K562 (cell line): ENCODE data around the gene KLK1. TPM values are rescaled to one million over a fixed set of nuclear protein-coding genes. Genes with fewer than 3 reads are reported as not detected.

ENCODE experiments used
- BHLHE40 ChIP-seq: IDR thresholded peaks from 2 replicates; pipeline ENCODE4 v1.6.1; 2011; ENCODE audit warnings: low read length, improper control_type of control experiment
- HDAC3 ChIP-seq: fragments of 450-650 bp; IDR thresholded peaks from 2 replicates; pipeline ENCODE4 v1.6.1; 2018; ENCODE audit warnings: borderline replicate concordance, mild to moderate bottlenecking, moderate library complexity; ENCODE audit not compliant: partially characterized antibody
- NFIX ChIP-seq: fragments of 250-450 bp; sonication (Bioruptor Pico); IDR thresholded peaks from 2 replicates; pipeline ENCODE4 v1.4.0; 2020; ENCODE audit warnings: low read depth, mild to moderate bottlenecking, moderate library complexity
- PCBP2 ChIP-seq: fragments of 200-400 bp; formaldehyde crosslinking; IDR thresholded peaks from 2 replicates; pipeline ENCODE4 v1.6.1; 2018; ENCODE audit warnings: low read length, low read depth, mild to moderate bottlenecking, moderate library complexity; ENCODE audit not compliant: poor library complexity, severe bottlenecking
- SIN3A ChIP-seq, 2 experiments: fragments of 150-350 bp in 1 of 2; IDR thresholded peaks; 2 replicates each; pipeline ENCODE4 v1.6.1; 2011 to 2016; ENCODE audit warnings: borderline replicate concordance in 2 of 2, low read depth in 2 of 2, low read length in 2 of 2, mild to moderate bottlenecking in 2 of 2, moderate library complexity in 2 of 2; ENCODE audit not compliant: control insufficient read depth in 1 of 2
- SUPT5H ChIP-seq: fragments of 450-650 bp; IDR thresholded peaks from 2 replicates; pipeline ENCODE4 v1.6.1; 2016
- TEAD4 ChIP-seq, 2 experiments: sonication (generic) in 1 of 2; formaldehyde crosslinking in 1 of 2; IDR thresholded peaks; 2 replicates each; pipeline versions ENCODE4 v1.6.1 to v1.8.0; 2012 to 2022; ENCODE audit warnings: borderline replicate concordance in 1 of 2, inconsistent platforms in 1 of 2, low read length in 1 of 2, mild to moderate bottlenecking in 1 of 2, missing genetic modification reagents in 1 of 2
- ZNF311 ChIP-seq: fragments of 250-450 bp; sonication (Bioruptor Pico); IDR thresholded peaks from 2 replicates; pipeline ENCODE4 v1.4.0; 2020; ENCODE audit warnings: mild to moderate bottlenecking, moderate library complexity
- ZNF76 ChIP-seq: fragments of 250-450 bp; sonication (Bioruptor Pico); IDR thresholded peaks from 2 replicates; pipeline ENCODE4 v1.4.0; 2020; ENCODE audit warnings: mild to moderate bottlenecking, moderate library complexity, borderline replicate concordance
- polyA plus RNA-seq, 8 experiments: library from polyadenylated mRNA; depleted of rRNA in 4 of 8; stranded (reverse) in 5 of 8; unstranded in 3 of 8; fragments of >200 nt; fragmentation: Nextera tagmentation in 2 of 8; fragmentation: Illumina TruSeq in 1 of 8; extraction: Ambion mirVana in 2 of 8; extraction: Trizol in 1 of 8; gene quantifications; 2 replicates each; pipeline versions ENCODE4 v1.2.1 to v1.2.3, GENCODE V29; 2011 to 2014; ENCODE audit warnings: inconsistent platforms in 1 of 8, missing spikeins in 1 of 8
- total RNA-seq, 7 experiments: library from RNA; depleted of rRNA in 6 of 7; stranded (reverse); fragments of >200 nt in 6 of 7; fragmentation: Illumina TruSeq in 2 of 7; extraction: Trizol in 2 of 7; gene quantifications; 2 replicates each; pipeline versions ENCODE4 v1.2.1 to v1.2.3, GENCODE V29; 2011 to 2021; ENCODE audit warnings: low replicate concordance in 1 of 7
- TF ChIP-seq, protein P1 (sequence below): sonication (generic); formaldehyde crosslinking; IDR thresholded peaks from 2 replicates; pipeline ENCODE4 v1.8.0; 2023; ENCODE audit warnings: missing genetic modification reagents, mild to moderate bottlenecking, borderline replicate concordance
- TF ChIP-seq, protein P2 (sequence below): fragments of 250-450 bp; sonication (Bioruptor Pico); IDR thresholded peaks from 2 replicates; pipeline ENCODE4 v1.8.0; 2021; ENCODE audit warnings: moderate library complexity, mild to moderate bottlenecking, inconsistent platforms

Gene KLK1
- total and polyA plus RNA-seq, 9 of the 15 experiments (the other 6 are each of a cell fraction or from before 2014, with no cell fraction given), result 0.87 to 15.4 (median 9.1) TPM

DNA sequence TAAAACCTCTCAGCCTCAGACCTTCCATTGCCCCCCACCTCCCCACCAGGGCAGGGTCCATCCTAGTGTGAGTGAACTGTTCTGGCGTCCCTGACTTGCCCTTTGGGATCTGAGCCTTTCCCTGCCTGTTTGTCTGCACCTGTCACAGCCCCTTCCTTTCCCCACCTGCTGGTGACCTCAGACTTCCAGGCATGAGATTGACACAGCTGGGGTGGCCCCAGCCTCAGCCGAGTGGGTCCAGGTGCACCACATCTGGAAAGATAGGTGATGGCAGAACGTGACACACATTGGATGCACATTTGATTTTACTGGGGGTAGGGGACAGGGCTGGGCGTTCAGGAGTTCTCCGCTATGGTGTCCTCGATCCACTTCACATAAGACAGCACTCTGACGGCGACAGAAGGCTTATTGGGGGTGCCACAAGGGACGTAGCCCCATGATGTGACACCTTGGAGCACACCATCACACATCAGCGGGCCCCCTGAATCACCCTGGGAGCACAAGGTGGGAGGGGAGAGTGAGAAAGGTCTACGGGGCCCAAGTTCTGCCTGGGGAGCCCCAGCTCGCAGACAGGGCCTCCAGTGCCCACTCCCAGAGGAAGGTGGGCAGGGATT, 4.6 kb downstream of the KLK1 start (continued):
- TF ChIP-seq HDAC3 (no peak), ZNF311 (CRISPR knock-in tag) (no peak), SUPT5H (no peak), SIN3A (IDR thresholded peaks at IDR 0.05; ENCODE audit: borderline replicate concordance in 2 of 2, control insufficient read depth in 1 of 2, low read depth in 2 of 2, low read length in 2 of 2) (no peak), PCBP2 (no peak), TEAD4 (IDR thresholded peaks at IDR 0.05; ENCODE audit: low read length) (no peak), TEAD4 (CRISPR knock-in tag; IDR thresholded peaks at IDR 0.05; ENCODE audit: borderline replicate concordance) (no peak), ZNF76 (no peak), NFIX (no peak), BHLHE40 (peak; percentile 12; the same call in 1 of the 2 replicates)
- TF ChIP-seq, protein P1, sequence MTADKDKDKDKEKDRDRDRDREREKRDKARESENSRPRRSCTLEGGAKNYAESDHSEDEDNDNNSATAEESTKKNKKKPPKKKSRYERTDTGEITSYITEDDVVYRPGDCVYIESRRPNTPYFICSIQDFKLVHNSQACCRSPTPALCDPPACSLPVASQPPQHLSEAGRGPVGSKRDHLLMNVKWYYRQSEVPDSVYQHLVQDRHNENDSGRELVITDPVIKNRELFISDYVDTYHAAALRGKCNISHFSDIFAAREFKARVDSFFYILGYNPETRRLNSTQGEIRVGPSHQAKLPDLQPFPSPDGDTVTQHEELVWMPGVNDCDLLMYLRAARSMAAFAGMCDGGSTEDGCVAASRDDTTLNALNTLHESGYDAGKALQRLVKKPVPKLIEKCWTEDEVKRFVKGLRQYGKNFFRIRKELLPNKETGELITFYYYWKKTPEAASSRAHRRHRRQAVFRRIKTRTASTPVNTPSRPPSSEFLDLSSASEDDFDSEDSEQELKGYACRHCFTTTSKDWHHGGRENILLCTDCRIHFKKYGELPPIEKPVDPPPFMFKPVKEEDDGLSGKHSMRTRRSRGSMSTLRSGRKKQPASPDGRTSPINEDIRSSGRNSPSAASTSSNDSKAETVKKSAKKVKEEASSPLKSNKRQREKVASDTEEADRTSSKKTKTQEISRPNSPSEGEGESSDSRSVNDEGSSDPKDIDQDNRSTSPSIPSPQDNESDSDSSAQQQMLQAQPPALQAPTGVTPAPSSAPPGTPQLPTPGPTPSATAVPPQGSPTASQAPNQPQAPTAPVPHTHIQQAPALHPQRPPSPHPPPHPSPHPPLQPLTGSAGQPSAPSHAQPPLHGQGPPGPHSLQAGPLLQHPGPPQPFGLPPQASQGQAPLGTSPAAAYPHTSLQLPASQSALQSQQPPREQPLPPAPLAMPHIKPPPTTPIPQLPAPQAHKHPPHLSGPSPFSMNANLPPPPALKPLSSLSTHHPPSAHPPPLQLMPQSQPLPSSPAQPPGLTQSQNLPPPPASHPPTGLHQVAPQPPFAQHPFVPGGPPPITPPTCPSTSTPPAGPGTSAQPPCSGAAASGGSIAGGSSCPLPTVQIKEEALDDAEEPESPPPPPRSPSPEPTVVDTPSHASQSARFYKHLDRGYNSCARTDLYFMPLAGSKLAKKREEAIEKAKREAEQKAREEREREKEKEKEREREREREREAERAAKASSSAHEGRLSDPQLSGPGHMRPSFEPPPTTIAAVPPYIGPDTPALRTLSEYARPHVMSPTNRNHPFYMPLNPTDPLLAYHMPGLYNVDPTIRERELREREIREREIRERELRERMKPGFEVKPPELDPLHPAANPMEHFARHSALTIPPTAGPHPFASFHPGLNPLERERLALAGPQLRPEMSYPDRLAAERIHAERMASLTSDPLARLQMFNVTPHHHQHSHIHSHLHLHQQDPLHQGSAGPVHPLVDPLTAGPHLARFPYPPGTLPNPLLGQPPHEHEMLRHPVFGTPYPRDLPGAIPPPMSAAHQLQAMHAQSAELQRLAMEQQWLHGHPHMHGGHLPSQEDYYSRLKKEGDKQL (CRISPR knock-in tag), result peak; percentile 55; the same call in 1 of the 2 replicates
- TF ChIP-seq, protein P2, sequence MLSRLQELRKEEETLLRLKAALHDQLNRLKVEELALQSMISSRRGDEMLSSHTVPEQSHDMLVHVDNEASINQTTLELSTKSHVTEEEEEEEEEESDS (CRISPR knock-in tag), result no peak
- TF ChIP-seq, all 486 proteins: peak for 3
